HG03565 (cell line): ENCODE measurements around the gene GRAMD2B.
"Not testable (repeated sequence)": the region's sequence is repeated elsewhere in the genome, so short reads cannot be mapped to it uniquely, and the experiment has no call there.

Experiments used
- ATAC-seq: cut with Tn5 transposase; IDR thresholded peaks from one replicate; pipeline ENCODE4 v1.9.1; 2021; ENCODE audit warnings: mild to moderate bottlenecking, moderate library complexity; ENCODE audit not compliant: unreplicated experiment

The GRAMD2B gene

GRCh38 chr5:126422994-126423788, at the start of gene GRAMD2B:
GRAMD2B (plus strand) TSS chr5:126423409; CDS start chr5:126423607, 198 bp downstream.
- ATAC-seq, result peak; percentile 76

DNA sequence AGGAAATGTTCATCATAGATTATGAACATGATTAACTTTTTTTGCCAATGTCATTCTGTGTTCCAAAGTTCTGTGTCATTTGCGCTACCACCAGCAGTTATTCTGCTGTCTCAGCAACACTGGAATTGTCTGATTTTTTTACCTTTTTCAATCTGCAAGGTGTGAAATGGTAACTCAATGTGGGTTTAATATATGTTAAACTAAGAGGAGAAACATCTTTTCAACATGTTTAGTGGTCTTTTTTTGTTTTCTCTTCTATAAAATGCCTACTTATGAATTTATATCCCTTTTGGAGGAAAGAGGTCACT, 49.1 kb upstream of the GRAMD2B start:
- no peak for ATAC-seq

DNA sequence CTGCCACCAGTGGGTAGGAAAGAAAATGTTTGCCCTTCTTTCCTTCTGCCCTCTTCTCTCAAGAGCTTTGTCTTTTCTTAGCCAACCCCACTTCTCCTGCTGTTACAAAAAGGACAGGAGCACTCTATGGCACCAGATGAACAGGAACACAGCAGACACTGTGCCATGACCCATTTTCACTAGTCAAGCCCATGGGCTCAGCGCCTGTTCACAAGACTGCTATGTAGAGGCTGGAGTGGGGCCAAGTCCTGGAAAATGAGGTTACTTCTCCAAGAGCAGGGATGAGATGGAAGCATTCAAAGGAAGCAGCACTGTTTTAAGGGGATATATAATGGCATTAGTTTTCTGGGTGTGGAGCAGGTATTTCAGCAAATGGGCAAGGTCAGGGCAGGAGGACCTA, 46.8 kb upstream of the GRAMD2B start:
- no peak for ATAC-seq

DNA sequence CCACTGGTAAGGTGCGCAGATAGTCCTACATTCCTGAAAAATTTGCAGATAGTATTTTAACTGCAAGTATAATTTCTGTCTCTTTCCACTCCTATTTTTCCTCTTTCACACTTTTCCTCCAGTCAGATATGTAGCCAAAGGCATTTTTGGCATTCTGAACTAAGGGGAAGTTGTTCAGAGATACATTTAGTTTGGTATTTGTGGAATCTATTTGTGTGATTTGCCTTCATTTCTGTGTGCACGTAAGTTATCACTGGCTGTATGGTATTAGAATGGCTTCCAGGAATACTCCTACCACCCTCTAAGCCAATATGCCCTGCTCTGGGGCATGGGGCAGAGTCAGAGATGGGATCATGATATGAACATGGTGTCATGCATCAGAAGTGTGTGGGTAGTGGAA, 45.8 kb upstream of the GRAMD2B start:
- no peak for ATAC-seq

- not testable (repeated sequence) for ATAC-seq
These were observed 42.9 kb upstream of the GRAMD2B start for GRCh38 chr5:126380316-126380715.

DNA sequence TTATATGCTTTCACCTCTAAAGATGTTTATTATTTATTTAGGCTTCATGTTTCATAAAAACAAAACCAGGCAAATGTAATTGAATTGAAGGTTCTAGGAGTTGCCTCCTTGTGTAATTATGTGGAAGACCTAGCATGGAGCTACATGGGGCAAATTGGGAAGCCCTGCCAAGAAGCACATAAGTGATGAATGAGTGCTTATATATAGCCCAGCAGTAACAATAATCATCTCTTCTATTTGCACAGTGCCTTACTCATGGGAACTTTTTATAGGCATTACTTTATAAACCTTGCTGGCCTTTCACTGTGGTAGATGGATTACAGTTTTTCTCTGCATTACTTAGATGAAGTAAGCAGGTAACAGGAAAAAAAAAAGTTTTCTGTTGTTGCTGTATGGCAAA, 40.0 kb upstream of the GRAMD2B start:
- ATAC-seq, result no peak

- ATAC-seq, result no peak
These were observed 39.4 kb upstream of the GRAMD2B start for GRCh38 chr5:126383776-126384175.

- no peak for ATAC-seq
These were observed 38.2 kb upstream of the GRAMD2B start for GRCh38 chr5:126384985-126385384.

- ATAC-seq, result no peak
These were observed 37.4 kb upstream of the GRAMD2B start for GRCh38 chr5:126385524-126386502.

DNA sequence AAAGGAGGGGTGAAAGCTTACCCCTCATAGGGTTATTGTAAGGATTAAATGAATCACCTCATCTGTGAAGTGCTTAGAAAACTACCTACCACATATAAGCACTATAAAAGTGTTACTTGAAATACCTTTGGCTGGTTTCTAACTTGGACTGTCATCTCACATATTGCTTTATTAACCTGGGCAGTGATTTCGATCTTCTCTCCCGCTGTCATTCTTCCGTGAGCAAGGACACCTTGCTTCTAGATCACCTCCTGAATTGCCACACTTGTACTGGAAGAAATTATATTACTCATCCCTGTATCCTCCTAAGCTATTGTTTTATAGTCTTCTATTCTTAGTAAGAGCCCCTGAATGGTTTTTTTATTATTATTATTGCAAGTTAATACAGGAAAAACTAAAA, 34.0 kb upstream of the GRAMD2B start:
- ATAC-seq, result no peak

- ATAC-seq, result no peak
These were observed 33.2 kb upstream of the GRAMD2B start for GRCh38 chr5:126390051-126390450.

- ATAC-seq, result no peak
These were observed 31.8 kb upstream of the GRAMD2B start for GRCh38 chr5:126391386-126391785.

- ATAC-seq, result no peak
These were observed 28.9 kb upstream of the GRAMD2B start for GRCh38 chr5:126394211-126394788.

- ATAC-seq, result no peak
These were observed 28.0 kb upstream of the GRAMD2B start for GRCh38 chr5:126395198-126395597.

DNA sequence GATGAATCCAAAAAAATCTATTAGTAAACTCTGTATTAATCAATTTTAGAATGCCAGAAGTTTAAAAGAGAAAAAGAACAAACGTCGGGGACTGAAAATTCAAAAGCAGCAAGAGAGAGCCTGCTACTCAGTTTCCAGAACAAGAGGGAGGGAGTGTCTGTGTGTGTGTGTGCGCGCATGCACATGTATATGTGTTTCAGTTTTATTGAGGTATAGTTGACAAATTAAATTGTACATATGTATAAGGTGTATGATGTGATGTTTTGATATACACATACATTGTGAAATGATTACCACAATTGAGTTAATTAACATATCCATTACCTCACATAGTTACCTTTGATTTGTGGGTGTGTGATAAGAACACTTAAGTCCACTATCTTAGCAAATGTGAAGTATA, 27.6 kb upstream of the GRAMD2B start:
- ATAC-seq, result no peak

- peak; percentile 44 for ATAC-seq
These were observed 26.5 kb upstream of the GRAMD2B start for GRCh38 chr5:126396721-126397120.

DNA sequence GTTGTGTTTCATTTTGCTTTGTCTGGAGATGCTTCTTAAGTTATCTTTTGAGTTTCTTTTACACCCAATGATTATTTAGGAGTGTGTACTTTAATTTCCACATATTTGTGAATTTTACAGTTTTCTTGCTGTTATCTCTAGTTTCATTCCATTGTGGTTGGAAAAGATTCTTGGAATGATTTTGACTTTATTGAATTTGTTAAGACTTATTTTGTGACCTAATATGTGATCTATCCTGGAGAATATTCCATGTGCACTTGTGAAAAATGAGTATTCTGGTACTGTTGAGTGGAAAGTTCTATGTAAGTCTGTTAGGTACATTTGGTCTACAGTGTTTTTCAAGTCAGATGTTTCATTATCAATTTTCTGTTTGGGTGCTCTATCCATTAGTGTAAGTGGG, 24.4 kb upstream of the GRAMD2B start:
- ATAC-seq, result no peak

DNA sequence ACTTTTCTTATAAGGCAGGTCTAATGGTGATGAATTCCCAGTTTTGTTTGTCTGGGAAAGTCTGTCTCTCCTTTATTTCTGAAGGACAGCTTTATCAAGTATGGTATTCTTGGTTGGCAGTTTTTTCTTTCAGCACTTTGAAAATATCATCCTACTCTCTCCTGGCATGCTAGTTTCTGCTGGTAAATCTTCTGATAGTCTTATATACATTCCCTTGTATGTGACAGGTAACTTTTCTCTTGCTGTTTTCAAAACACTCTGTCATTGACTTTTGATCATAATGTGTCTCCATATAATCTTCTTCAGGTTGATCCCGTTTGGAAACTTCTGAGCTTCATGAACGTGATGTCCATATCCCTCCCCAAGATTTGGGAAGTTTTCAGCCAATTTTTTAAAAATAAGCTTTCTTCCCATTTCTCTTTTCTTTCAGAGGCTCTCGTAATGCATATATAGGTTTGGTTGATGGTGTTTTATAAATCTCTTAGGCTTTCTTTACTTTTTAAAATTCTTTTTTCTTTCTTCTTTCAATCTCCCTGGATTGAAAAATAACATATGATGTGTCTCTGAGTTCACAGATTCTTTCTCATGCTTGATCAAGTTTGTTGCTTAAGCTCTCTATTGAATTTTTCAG, 22.5 kb upstream of the GRAMD2B start:
- no peak for ATAC-seq

DNA sequence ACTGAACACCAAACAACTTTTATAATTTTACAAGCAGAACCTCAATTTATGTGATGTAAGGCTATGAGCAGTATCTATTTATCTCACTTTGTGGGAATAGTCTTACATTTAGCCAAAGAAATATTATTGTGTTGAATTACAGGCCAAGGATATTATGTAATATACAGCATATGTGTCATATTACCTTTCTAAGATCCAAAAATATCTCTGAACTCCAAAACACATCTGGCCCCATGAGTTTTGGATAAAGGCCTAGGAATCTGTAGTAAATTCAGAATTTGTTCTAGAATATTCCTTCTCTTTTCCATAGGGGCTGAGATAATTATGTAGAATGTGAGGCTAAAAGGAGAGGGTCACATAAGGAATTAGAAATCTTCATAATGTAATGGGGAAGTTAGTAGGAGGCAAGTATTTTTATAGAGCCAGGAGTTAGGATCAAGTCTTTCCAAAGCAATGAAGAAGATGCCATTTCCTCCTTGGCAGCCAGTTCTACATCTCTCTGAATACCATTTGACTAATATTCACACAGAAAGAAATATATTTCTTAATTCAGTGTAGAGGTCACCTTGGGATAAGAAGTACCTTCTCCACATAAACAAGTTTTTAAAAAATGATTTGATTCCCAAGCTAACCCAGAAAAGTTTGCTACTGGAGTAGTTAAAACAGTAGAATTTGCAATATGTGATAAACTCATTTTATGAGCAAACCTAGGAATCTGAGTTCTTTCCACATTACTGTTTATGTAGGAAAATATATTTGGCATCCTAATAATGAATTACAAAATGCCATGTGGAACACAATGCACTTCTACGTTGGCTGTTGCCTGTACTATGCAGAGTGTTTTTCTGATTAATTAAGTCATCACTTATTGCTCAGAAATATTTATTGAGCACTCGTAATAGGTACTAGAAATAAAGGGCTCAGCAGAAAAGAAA, 20.3 kb upstream of the GRAMD2B start:
- ATAC-seq, result no peak

- no peak for ATAC-seq
These were observed 19.3 kb upstream of the GRAMD2B start for GRCh38 chr5:126403876-126404275.
